ENCODE measurements around the gene JAGN1.
"Not testable (repeated sequence)": the region's sequence is repeated elsewhere in the genome, so short reads cannot be mapped to it uniquely, and the experiment has no call there.

Gene JAGN1

DNA sequence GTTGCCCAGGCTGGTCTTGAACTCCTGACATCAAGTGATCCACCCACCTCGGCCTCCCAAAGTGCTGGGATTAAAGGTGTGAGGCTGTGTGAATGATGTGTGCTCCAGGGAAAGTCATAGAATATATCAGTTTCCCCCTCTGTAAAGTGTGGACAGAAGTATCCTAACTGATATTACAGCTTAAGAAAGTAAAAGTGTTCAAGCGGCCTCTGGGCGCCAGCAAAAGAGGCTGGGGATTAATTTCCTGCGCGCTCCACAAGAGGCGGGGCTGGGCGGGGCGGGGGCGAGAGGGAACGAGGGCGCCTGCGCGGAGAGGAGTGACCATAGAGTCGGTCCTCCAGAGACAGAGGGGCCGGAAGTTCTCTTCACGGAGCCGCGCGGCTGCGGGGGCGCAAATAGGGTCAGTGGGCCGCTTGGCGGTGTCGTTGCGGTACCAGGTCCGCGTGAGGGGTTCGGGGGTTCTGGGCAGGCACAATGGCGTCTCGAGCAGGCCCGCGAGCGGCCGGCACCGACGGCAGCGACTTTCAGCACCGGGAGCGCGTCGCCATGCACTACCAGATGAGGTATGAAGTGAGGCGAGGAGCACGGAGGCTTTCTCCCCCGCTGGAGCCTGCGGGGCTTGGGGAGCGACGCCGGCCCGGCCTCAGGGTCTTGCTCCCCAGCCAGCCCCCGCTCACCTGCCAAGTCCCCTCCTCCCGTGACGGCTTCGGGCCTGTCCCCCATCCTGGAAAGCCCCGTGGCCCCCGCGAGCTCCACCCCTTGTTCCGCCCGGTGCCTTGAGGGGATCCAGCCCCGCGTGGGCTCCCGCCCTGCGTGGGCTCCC, at the start of gene JAGN1:
TSS of gene JAGN1 (plus strand) at position 362 of the 823 bp plus-strand sequence. CDS start at position 475, 113 bp downstream.
- DNase-seq, result peak; percentile 93 to 96
- TF ChIP-seq POLR2A (IDR thresholded peaks at IDR 0.05; ENCODE audit: low read length) (peak; percentile 91), GATA1 (IDR thresholded peaks at IDR 0.05; ENCODE audit: low read depth, low read length) (no peak)

DNA sequence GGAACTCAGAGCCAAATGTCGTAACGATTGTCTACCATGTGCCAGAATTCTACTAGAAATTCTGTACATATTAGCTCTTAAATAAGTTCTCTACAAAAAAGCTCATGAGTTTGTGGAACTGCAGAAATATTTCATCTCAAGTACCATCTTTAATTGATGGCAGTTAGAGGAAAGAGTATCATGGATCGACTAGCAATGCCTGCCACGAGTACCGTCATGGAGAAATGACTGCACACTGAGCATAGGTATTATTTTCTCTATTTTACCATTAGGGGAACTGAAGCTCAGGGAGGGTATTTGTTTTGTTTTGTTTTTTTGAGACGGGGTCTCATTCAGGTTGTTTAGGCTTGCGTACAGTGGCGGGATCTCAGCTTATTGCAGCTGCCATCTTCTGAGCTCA, 49.4 kb upstream of the JAGN1 start:
- TF ChIP-seq GATA1 (IDR thresholded peaks at IDR 0.05; ENCODE audit: low read depth, low read length), result no peak
- DNase-seq, result no peak

GRCh38 chr3:9843715-9844438, 46.5 kb upstream of the JAGN1 start, which contains the start of gene RPUSD3:
RPUSD3 (minus strand) TSS chr3:9844008; CDS start chr3:9843990, 18 bp downstream.
- peak; percentile 96 to 98 for DNase-seq
- TF ChIP-seq GATA1 (IDR thresholded peaks at IDR 0.05; ENCODE audit: low read depth, low read length) (no peak), POLR2A (IDR thresholded peaks at IDR 0.05; ENCODE audit: low read length) (peak; percentile 83)

- TF ChIP-seq POLR2A (IDR thresholded peaks at IDR 0.05; ENCODE audit: low read length), result no peak
- no peak for TF ChIP-seq GATA1 (IDR thresholded peaks at IDR 0.05; ENCODE audit: low read depth, low read length)
- DNase-seq, result no peak
Observed at GRCh38 chr3:9846231-9846630, 44.2 kb upstream of the JAGN1 start.

GRCh38 chr3:9846931-9847488, 43.4 kb upstream of the JAGN1 start:
- DNase-seq, result no peak

DNA sequence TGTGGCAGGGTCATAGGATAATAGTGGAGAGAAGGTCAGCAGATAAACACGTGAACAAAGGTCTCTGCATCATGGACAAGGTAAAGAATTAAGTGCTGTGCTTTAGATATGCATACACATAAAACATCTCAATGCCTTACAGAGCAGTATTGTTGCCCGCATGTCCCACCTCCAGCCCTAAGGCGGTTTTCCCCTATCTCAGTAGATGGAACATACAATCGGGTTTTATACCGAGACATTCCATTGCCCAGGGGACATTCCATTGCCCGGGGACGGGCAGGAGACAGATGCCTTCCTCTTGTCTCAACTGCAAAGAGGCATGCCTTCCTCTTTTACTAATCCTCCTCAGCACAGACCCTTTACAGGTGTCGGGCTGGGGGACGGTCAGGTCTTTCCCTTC, 42.5 kb upstream of the JAGN1 start:
- not testable (repeated sequence) for DNase-seq

More at GRCh38 chr3:9846931-9847488, 43.4 kb upstream of the JAGN1 start:
- no peak for TF ChIP-seq GATA1 (IDR thresholded peaks at IDR 0.05; ENCODE audit: low read depth, low read length)

DNA sequence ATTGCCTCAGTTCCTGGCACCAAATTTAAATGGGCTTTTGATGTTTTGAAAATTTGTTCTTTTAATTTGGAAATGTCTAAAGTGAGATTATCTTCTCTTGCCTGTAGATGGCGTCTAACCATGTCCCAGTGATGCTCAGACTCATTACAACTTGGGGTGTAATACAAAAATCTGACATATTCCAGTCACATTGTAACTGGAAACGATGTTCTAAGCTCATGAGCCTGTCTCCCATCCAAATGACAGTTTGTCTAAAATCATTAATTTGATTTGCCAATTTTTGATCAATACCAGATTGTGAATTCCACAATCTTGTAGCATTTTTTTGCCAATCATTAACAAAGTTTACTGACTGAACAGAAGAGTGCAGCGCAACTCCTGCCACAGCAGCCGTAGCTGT, 41.5 kb upstream of the JAGN1 start:
- DNase-seq, result peak; percentile 36 to 49

GRCh38 chr3:9851383-9851782, 39.0 kb upstream of the JAGN1 start:
- not testable (repeated sequence) for DNase-seq

GRCh38 chr3:9851926-9852325, 38.5 kb upstream of the JAGN1 start:
- DNase-seq, result not testable (repeated sequence)

GRCh38 chr3:9852528-9852927, 37.9 kb upstream of the JAGN1 start:
- TF ChIP-seq POLR2A (IDR thresholded peaks at IDR 0.05; ENCODE audit: low read length) (no peak), GATA1 (IDR thresholded peaks at IDR 0.05; ENCODE audit: low read depth, low read length) (no peak)

DNA sequence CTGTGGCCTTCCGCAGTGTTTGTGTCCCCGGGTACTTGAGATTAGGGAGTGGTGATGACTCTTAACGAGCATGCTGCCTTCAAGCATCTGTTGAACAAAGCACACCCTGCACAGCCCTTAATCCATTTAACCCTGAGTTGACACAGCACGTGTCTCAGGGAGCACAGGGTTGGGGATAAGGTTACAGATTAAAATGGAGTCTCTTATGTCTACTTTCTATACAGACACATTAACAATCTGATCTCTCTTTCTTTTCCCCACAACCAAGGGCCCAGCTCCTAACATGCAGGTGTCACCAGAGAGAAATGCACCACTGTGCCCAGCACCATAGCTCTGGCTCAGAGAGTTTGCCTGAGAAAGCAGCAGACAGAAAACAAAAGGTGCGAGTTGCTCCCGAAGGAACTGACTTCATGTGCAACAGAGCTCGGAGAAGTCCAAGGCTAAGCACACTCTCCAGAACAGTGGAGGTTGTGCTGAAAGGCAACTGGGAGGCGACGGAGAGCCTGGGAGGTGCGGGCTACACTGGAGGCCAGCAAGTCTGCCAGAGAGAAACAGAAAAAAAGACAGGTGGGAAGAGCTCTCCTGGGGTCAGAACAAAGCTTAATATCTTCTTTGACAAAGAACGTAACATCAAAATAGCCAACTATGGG, 36.0 kb upstream of the JAGN1 start:
- not testable (repeated sequence) for DNase-seq

More at GRCh38 chr3:9852528-9852927, 37.9 kb upstream of the JAGN1 start:
- no peak for DNase-seq

DNA sequence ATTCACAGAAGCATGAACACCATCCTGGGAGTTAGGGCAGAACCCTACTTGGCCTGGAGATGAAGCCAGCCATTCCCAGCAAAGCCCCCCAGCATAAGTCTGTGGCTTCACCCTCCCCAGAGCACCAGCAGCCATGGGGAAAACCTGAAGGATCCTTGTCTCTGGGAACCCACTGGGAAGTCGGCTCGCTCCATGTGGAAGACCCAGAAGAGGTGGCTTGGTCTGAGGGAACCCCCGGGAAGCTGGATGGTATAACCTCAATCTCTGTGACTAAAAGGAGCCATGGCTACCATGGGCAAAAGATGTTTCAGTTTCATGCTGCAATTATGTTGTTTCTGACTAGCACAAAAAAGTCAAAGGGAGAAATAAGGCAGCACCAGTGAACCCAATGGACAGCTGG, 34.8 kb upstream of the JAGN1 start:
- TF ChIP-seq POLR2A (IDR thresholded peaks at IDR 0.05; ENCODE audit: low read length), result no peak
- TF ChIP-seq GATA1 (IDR thresholded peaks at IDR 0.05; ENCODE audit: low read depth, low read length), result no peak

DNA sequence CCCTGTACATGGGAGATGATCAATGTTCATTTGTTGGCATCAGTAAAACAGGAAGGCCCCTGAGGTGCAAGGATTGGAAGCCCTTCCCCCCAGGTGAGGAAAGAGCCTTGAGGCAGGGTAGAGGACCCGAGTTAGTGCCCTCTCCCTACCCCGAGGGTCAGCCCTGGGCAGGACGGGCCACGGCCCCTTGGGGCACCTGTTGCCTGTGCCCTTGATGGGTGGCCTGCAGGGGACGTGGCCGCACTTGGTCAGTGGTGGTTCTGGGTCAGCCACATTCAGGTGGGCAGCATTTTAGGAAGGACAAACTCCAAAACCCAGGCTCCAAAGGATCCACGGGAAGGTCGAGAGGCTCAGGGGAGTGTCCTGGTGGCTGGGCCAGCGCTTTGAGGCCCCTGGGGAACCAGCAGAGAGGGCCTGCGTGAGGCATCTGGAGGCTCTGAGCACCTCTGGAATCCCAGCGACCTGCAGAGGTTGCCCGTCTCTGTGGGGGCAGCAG, 30.8 kb upstream of the JAGN1 start:
- TF ChIP-seq POLR2A (IDR thresholded peaks at IDR 0.05; ENCODE audit: low read length), result no peak
- TF ChIP-seq GATA1 (IDR thresholded peaks at IDR 0.05; ENCODE audit: low read depth, low read length), result no peak
- DNase-seq, result no peak

More for the DNA sequence above, 34.8 kb upstream of the JAGN1 start:
- no peak for DNase-seq

- TF ChIP-seq POLR2A (IDR thresholded peaks at IDR 0.05; ENCODE audit: low read length) (no peak), GATA1 (IDR thresholded peaks at IDR 0.05; ENCODE audit: low read depth, low read length) (no peak)
- DNase-seq, result no peak
Observed at GRCh38 chr3:9861201-9861600, 29.2 kb upstream of the JAGN1 start.
